C4-2B (cell line): Measurements from ENCODE around the gene CPO.
"Not testable (repeated sequence)": the region's sequence is repeated elsewhere in the genome, so short reads cannot be mapped to it uniquely, and the experiment has no call there.

Experiments
- H3K27ac ChIP-seq: fragments of 450-650 bp; 2 replicates; pipeline ENCODE4 v1.5.1; 2017
- CTCF ChIP-seq: fragments of 450-650 bp; conservative IDR thresholded peaks from 2 replicates; pipeline ENCODE4 v1.5.1; 2017; ENCODE audit warnings: mild to moderate bottlenecking
- ZFX ChIP-seq: fragments of 450-650 bp; IDR thresholded peaks from 2 replicates; pipeline ENCODE4 v1.6.1; 2017

The CPO gene

GRCh38 chr2:206921529-206921928 is 17.8 kb upstream of the CPO start:
- TF ChIP-seq ZFX (no peak), CTCF (no peak)

GRCh38 chr2:206935991-206936842 is 3.1 kb upstream of the CPO start:
- no peak overlapping the region for H3K27ac ChIP-seq
- no peak for TF ChIP-seq CTCF
- no peak for TF ChIP-seq ZFX

More at GRCh38 chr2:206921529-206921928, 17.8 kb upstream of the CPO start:
- no peak overlapping the region for H3K27ac ChIP-seq

- TF ChIP-seq CTCF (no peak), ZFX (no peak)
- no peak overlapping the region for H3K27ac ChIP-seq
These were observed 2.5 kb upstream of the CPO start for GRCh38 chr2:206936843-206937230.

GRCh38 chr2:206937555-206937954 is 1.8 kb upstream of the CPO start:
- no peak for TF ChIP-seq ZFX
- H3K27ac ChIP-seq: no peak overlapping the region

- no peak for TF ChIP-seq ZFX
- TF ChIP-seq CTCF: no peak
These were observed 1.2 kb downstream of the CPO start for GRCh38 chr2:206940546-206940945.

GRCh38 chr2:206942592-206943478 is 3.5 kb downstream of the CPO start:
- no peak for TF ChIP-seq ZFX
- no peak for TF ChIP-seq CTCF
- H3K27ac ChIP-seq: no peak overlapping the region

More at GRCh38 chr2:206940546-206940945, 1.2 kb downstream of the CPO start:
- H3K27ac ChIP-seq: no peak overlapping the region

GRCh38 chr2:206953404-206953803 is 14.1 kb downstream of the CPO start:
- not testable (repeated sequence) for H3K27ac ChIP-seq

- H3K27ac ChIP-seq: no peak overlapping the region
- TF ChIP-seq ZFX (no peak), CTCF (no peak)
These were observed 15.9 kb downstream of the CPO start for GRCh38 chr2:206955253-206955652.
